ENCODE data around the gene FCGR3A.

DNA sequence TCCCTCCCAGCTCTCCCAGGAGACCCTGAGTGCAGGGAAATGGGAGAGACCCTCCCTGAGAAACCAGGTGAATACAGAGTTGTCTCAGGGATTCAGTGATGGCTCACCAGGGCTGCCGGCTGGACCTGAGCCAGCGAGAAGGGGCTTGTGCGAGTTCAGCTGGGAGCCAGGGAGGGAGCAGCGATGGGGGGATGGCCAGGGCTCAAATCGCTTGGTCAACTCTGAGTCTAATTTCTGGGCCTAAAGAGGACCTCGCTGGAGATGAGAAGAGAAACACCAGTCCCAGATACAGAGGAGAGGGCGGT lies 37.9 kb downstream of the FCGR3A start:
- TF ChIP-seq, protein P1, sequence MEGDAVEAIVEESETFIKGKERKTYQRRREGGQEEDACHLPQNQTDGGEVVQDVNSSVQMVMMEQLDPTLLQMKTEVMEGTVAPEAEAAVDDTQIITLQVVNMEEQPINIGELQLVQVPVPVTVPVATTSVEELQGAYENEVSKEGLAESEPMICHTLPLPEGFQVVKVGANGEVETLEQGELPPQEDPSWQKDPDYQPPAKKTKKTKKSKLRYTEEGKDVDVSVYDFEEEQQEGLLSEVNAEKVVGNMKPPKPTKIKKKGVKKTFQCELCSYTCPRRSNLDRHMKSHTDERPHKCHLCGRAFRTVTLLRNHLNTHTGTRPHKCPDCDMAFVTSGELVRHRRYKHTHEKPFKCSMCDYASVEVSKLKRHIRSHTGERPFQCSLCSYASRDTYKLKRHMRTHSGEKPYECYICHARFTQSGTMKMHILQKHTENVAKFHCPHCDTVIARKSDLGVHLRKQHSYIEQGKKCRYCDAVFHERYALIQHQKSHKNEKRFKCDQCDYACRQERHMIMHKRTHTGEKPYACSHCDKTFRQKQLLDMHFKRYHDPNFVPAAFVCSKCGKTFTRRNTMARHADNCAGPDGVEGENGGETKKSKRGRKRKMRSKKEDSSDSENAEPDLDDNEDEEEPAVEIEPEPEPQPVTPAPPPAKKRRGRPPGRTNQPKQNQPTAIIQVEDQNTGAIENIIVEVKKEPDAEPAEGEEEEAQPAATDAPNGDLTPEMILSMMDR (conservative IDR thresholded peaks at IDR 0.05; ENCODE audit: low read depth, low read length) = no peak
- TF ChIP-seq POLR2A (IDR thresholded peaks at IDR 0.05; ENCODE audit: low read depth, low read length) = no peak

Data from IMR-90 (cell line).